ENCODE results near the gene SLC24A1. TPM values are rescaled to one million over a fixed set of nuclear protein-coding genes. Genes with fewer than 3 reads are reported as not detected.

Gene SLC24A1
- total and polyA plus RNA-seq, 8 donors = 8.3 to 29.1 (median 26.6) TPM

DNA sequence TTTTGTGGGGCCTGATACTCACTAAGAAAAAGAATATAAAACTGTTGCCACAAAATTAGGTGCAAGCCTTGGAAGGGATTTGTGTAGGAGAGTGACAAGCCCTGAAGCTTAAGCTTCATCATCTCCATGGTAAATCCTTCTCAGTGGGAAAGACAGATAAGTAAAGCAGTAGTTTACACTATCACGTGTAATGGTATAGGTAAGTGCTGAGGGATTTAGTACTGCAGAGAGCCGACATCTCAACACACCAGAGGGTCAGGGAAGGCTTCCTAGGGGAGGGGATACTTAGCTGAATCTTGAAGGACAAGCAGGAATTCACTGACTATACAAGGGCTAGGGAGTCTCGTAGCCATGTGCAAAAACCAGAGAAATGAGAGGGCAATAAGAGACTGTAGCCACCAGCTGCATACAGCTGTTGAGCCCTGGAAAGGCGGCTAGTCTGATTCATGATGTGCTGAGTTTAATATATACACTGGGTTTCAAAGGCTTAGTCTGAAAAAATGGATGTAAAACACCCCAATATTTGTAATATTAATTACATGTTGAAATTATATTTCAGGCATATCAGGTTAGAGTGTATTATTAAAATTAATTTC lies 11.1 kb downstream of the SLC24A1 start:
- DNase-seq (peak in 2 of 4 donors; percentile 80 to 88), ATAC-seq (no peak)
- Histone ChIP-seq H3K4me1 (no peaks in the 10 kb centered on the region), H3K36me3 (no peaks in the 10 kb centered on the region), H3K4me3 (no peak overlapping the region), H3K9me3 (no peaks in the 10 kb centered on the region), H3K27me3 (no peaks in the 10 kb centered on the region), H3K27ac (no peak overlapping the region)
- no peak for TF ChIP-seq CTCF (IDR thresholded peaks at IDR 0.05)
- intact Hi-C loops (cut with DNase I) = loop anchor here in 1 of 2 donors (10.0 kb wide), 1 partner anchor 222 kb away; no protein-coding TSS in a partner anchor

DNA sequence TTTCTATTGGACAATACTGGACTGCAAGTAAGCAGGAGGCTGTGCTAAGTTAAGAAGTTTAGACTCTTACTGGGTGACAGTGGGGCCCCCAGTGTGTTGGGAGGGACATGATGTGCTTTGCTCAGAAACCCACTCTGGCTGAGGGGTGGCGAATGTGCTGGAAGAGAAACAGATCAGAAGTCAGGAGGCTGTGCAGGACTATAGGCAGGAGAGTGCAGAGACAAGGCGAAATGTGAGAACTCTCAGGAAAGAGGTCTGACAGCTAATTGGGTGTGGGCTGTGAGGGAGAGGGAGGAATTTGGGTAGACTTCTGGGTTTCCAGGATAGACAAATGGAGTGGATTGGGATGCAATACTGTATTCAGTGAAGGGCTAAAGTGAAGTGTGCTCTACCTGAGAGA lies 12.0 kb downstream of the SLC24A1 start:
- no peak for TF ChIP-seq CTCF (IDR thresholded peaks at IDR 0.05)
- DNase-seq (no peak), ATAC-seq (no peak)
- Histone ChIP-seq H3K27me3 (no peaks in the 10 kb centered on the region), H3K9me3 (no peaks in the 10 kb centered on the region), H3K27ac (no peak overlapping the region), H3K36me3 (no peaks in the 10 kb centered on the region), H3K4me3 (no peak overlapping the region), H3K4me1 (peaks cover 6 to 8% of the 10 kb centered on the region in 2 donors)
- intact Hi-C loops (cut with DNase I) = loop anchor here in 1 of 2 donors (10.0 kb wide), 1 partner anchor 221 kb away; no protein-coding TSS in a partner anchor

DNA sequence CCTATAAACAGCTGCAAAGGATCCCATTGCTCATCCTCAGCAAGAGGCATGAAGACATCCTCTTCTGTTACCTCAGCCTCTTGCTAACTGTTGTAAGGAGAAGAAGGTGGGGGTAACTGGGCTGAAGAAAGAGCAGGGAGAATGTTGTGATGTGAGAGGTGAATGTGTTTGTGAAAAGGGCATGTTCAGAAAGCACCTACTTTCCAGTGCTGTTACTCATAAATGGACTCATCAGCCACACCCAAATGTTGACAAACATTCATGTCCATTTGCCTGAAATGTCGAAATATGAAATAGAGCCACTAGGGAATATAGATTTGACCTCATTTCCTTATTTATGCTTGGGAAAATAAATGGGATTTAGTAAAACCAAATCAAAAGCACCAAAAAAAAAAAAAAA lies 12.6 kb downstream of the SLC24A1 start:
- H3K27ac ChIP-seq = no peak overlapping the region
- ATAC-seq (no peak), DNase-seq (no peak)
- intact Hi-C loops (cut with DNase I) = loop anchor here in 1 of 2 donors (10.0 kb wide), 1 partner anchor 220 kb away; no protein-coding TSS in a partner anchor
- H3K9me3 ChIP-seq = no peaks in the 10 kb centered on the region
- TF ChIP-seq CTCF (IDR thresholded peaks at IDR 0.05) = no peak
- no peaks in the 10 kb centered on the region for H3K36me3 ChIP-seq
- H3K4me3 ChIP-seq = no peak overlapping the region
- no peaks in the 10 kb centered on the region for H3K27me3 ChIP-seq
- peaks cover 7 to 10% of the 10 kb centered on the region in 2 donors for H3K4me1 ChIP-seq

GRCh38 chr15:65638109-65638508 lies 16.4 kb downstream of the SLC24A1 start:
- peaks cover 7 to 10% of the 10 kb centered on the region in 2 donors for H3K4me1 ChIP-seq
- H3K4me3 ChIP-seq = no peak overlapping the region
- no peaks in the 10 kb centered on the region for H3K36me3 ChIP-seq
- peak in 1 of 4 donors; percentile 68 for DNase-seq
- H3K9me3 ChIP-seq = no peaks in the 10 kb centered on the region
- intact Hi-C loops (cut with DNase I) = loop anchor here in 1 of 2 donors (10.0 kb wide), 1 partner anchor 217 kb away; no protein-coding TSS in a partner anchor
- TF ChIP-seq CTCF (IDR thresholded peaks at IDR 0.05) = no peak
- peak; percentile 49 for ATAC-seq
- no peak overlapping the region for H3K27ac ChIP-seq
- H3K27me3 ChIP-seq = no peaks in the 10 kb centered on the region

GRCh38 chr15:65638681-65639089 lies 16.9 kb downstream of the SLC24A1 start:
- peak in 2 of 4 donors; percentile 59 to 80 for DNase-seq
- Histone ChIP-seq H3K27ac (no peak overlapping the region), H3K27me3 (no peaks in the 10 kb centered on the region), H3K4me3 (no peak overlapping the region), H3K36me3 (no peaks in the 10 kb centered on the region), H3K4me1 (peaks cover 7 to 10% of the 10 kb centered on the region in 2 donors), H3K9me3 (no peaks in the 10 kb centered on the region)
- ATAC-seq = peak; percentile 93
- intact Hi-C loops (cut with DNase I) = loop anchor here in 1 of 2 donors (10.0 kb wide), 1 partner anchor 216 kb away; no protein-coding TSS in a partner anchor
- TF ChIP-seq CTCF (IDR thresholded peaks at IDR 0.05) = peak; percentile 64 to 70

Measured in left lung (tissue), 10 donors.